ENCODE data around the gene IFT172.

IFT172 gene

DNA sequence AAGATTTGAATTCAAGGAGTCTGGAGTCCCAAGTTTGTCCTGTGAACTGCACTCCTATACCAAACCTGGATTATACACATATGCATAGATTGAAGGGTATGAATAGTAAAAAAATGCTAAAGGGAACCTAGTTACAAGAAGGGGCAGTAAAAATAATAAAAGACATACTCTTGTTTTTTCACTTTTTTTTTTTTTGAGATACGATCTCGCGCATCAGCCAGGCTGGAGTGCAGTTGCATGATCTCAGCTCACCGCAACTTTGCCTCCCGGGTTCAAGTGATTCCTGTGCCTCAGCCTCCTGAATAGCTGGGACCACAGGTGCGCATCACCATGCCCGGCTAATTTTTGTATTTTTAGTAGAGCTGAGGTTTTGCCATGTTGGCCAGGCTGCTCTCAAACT is 25.1 kb downstream of the IFT172 start:
- H3K4me2 ChIP-seq (ENCODE audit: low read depth, low read length, poor library complexity, severe bottlenecking), result no peak overlapping the region
- TF ChIP-seq, protein P1, sequence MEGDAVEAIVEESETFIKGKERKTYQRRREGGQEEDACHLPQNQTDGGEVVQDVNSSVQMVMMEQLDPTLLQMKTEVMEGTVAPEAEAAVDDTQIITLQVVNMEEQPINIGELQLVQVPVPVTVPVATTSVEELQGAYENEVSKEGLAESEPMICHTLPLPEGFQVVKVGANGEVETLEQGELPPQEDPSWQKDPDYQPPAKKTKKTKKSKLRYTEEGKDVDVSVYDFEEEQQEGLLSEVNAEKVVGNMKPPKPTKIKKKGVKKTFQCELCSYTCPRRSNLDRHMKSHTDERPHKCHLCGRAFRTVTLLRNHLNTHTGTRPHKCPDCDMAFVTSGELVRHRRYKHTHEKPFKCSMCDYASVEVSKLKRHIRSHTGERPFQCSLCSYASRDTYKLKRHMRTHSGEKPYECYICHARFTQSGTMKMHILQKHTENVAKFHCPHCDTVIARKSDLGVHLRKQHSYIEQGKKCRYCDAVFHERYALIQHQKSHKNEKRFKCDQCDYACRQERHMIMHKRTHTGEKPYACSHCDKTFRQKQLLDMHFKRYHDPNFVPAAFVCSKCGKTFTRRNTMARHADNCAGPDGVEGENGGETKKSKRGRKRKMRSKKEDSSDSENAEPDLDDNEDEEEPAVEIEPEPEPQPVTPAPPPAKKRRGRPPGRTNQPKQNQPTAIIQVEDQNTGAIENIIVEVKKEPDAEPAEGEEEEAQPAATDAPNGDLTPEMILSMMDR (IDR thresholded peaks at IDR 0.05; ENCODE audit: insufficient read depth, low read length, poor library complexity, severe bottlenecking), result no peak
- TF ChIP-seq EZH2phosphoT487 (conservative IDR thresholded peaks at IDR 0.05; ENCODE audit: low read length), result no peak
- no peak overlapping the region for H3K4me3 ChIP-seq (ENCODE audit: insufficient read depth, low read length, poor library complexity, severe bottlenecking)
- H2AFZ ChIP-seq (ENCODE audit: low read depth, low read length, severe bottlenecking), result no peak overlapping the region
- H3F3A ChIP-seq (ENCODE audit: insufficient read depth), result no peaks in the 10 kb centered on the region
- H3K9ac ChIP-seq (ENCODE audit: low read length), result no peak overlapping the region
- H3K79me2 ChIP-seq (ENCODE audit: insufficient read depth, low read length), result no peaks in the 10 kb centered on the region
- no peaks in the 10 kb centered on the region for H4K20me1 ChIP-seq (ENCODE audit: low read depth, low read length)
- no peaks in the 10 kb centered on the region for H3K27me3 ChIP-seq (ENCODE audit: low read length)
- no peaks in the 10 kb centered on the region for H3K9me2 ChIP-seq (replicated peaks; ENCODE audit: insufficient read depth, low read length)
- no peak overlapping the region for H3K27ac ChIP-seq (ENCODE audit: low read depth, low read length)
- no peaks in the 10 kb centered on the region for H3K36me3 ChIP-seq (ENCODE audit: low read length)
- H3K9me3 ChIP-seq (ENCODE audit: insufficient read depth, low read length), result no peaks in the 10 kb centered on the region

DNA sequence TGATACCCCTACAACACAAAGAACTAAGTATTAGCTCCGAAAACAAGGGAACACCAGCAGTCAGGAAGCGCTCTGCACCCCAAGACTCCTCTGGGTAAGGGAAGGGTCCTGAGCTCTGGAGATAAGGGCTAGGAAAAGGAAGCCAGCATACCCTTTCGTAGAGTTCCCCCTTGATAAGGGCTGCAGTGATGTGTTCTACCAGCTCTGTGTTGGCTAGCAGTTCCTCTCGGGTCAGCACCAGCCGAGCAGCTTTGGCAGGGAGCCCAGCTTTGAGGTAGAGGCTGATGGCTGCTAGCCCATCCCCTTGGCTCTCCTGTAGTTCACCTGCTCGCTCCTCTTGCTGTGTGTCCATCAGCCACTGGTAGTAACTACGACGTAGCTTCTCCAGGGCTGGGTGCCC is 28.4 kb downstream of the IFT172 start:
- no peaks in the 10 kb centered on the region for H3K27me3 ChIP-seq (ENCODE audit: low read length)
- H3K9me2 ChIP-seq (replicated peaks; ENCODE audit: insufficient read depth, low read length), result no peaks in the 10 kb centered on the region
- H2AFZ ChIP-seq (ENCODE audit: low read depth, low read length, severe bottlenecking), result no peak overlapping the region
- H4K20me1 ChIP-seq (ENCODE audit: low read depth, low read length), result no peaks in the 10 kb centered on the region
- no peak overlapping the region for H3K9ac ChIP-seq (ENCODE audit: low read length)
- no peak for TF ChIP-seq EZH2phosphoT487 (conservative IDR thresholded peaks at IDR 0.05; ENCODE audit: low read length)
- TF ChIP-seq, protein P1 (IDR thresholded peaks at IDR 0.05; ENCODE audit: insufficient read depth, low read length, poor library complexity, severe bottlenecking), result no peak
- H3K4me3 ChIP-seq (ENCODE audit: insufficient read depth, low read length, poor library complexity, severe bottlenecking), result no peak overlapping the region
- no peak overlapping the region for H3K4me2 ChIP-seq (ENCODE audit: low read depth, low read length, poor library complexity, severe bottlenecking)
- no peak overlapping the region for H3K27ac ChIP-seq (ENCODE audit: low read depth, low read length)
- H3F3A ChIP-seq (ENCODE audit: insufficient read depth), result no peaks in the 10 kb centered on the region
- no peaks in the 10 kb centered on the region for H3K36me3 ChIP-seq (ENCODE audit: low read length)
- H3K9me3 ChIP-seq (ENCODE audit: insufficient read depth, low read length), result no peaks in the 10 kb centered on the region
- no peaks in the 10 kb centered on the region for H3K79me2 ChIP-seq (ENCODE audit: insufficient read depth, low read length)

- Histone ChIP-seq H3K27ac (ENCODE audit: low read depth, low read length) (no peak overlapping the region), H3K36me3 (ENCODE audit: low read length) (no peaks in the 10 kb centered on the region), H3K9me3 (ENCODE audit: insufficient read depth, low read length) (no peaks in the 10 kb centered on the region), H3F3A (ENCODE audit: insufficient read depth) (no peaks in the 10 kb centered on the region), H2AFZ (ENCODE audit: low read depth, low read length, severe bottlenecking) (no peak overlapping the region), H3K9ac (ENCODE audit: low read length) (no peak overlapping the region), H3K79me2 (ENCODE audit: insufficient read depth, low read length) (no peaks in the 10 kb centered on the region), H4K20me1 (ENCODE audit: low read depth, low read length) (no peaks in the 10 kb centered on the region), H3K4me2 (ENCODE audit: low read depth, low read length, poor library complexity, severe bottlenecking) (no peak overlapping the region), H3K9me2 (replicated peaks; ENCODE audit: insufficient read depth, low read length) (no peaks in the 10 kb centered on the region), H3K27me3 (ENCODE audit: low read length) (no peaks in the 10 kb centered on the region), H3K4me3 (ENCODE audit: insufficient read depth, low read length, poor library complexity, severe bottlenecking) (no peak overlapping the region)
- TF ChIP-seq, protein P1 (IDR thresholded peaks at IDR 0.05; ENCODE audit: insufficient read depth, low read length, poor library complexity, severe bottlenecking), result no peak
- TF ChIP-seq EZH2phosphoT487 (conservative IDR thresholded peaks at IDR 0.05; ENCODE audit: low read length), result no peak
These were observed 35.6 kb downstream of the IFT172 start for GRCh38 chr2:27453968-27454367.

Measured in SU-DHL-6 (cell line).